Measurements from ENCODE around the gene DAP3. TPM values are rescaled to one million over a fixed set of nuclear protein-coding genes. Genes with fewer than 3 reads are reported as not detected.
A peak's percentile ranks its signal among the peaks of the same experiment; 100 is the strongest.
"Not testable (repeated sequence)": the region's sequence is repeated elsewhere in the genome, so short reads cannot be mapped to it uniquely, and the experiment has no call there.

Gene DAP3
- total RNA-seq, 1 donor from 2014 or later = 63.7 TPM

DNA sequence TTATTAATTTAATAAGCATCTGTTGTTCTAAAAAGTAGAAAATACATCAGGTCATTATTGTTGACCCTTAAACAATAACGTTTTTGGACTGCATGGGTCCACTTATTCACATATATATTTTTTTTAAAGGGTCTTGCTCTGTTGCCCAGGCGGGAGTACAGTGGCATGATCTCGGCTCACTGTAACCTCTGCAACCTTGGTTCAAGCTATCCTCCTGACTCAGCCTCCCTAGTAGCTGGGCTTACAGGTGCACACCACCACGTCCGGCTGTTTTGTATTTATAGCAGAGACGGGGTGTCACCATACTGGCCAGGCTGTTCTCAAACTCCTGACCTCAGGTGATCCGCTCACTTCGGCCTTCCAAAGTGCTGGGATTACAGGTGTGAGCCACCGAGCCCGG lies 53.0 kb downstream of the DAP3 start:
- no peak overlapping the region for H3K27ac ChIP-seq (ENCODE audit: low read depth, low read length)
- no peak overlapping the region for H3K4me3 ChIP-seq (ENCODE audit: low read length in 3 of 3)
- no peaks in the 10 kb centered on the region for H3K27me3 ChIP-seq (ENCODE audit: control insufficient read depth in 3 of 3, insufficient read depth in 3 of 3, low read length in 3 of 3)
- no peaks in the 10 kb centered on the region for H3K9me3 ChIP-seq (ENCODE audit: control insufficient read depth in 3 of 3, low read length in 3 of 3)
- H3K4me1 ChIP-seq (ENCODE audit: control insufficient read depth in 3 of 3, insufficient read depth in 3 of 3, low read length in 3 of 3) = peaks cover 0 to 3% (median 2%) of the 10 kb centered on the region in 3 donors
- peaks cover 9 to 15% (median 9%) of the 10 kb centered on the region in 3 donors for H3K36me3 ChIP-seq (ENCODE audit: control insufficient read depth in 3 of 3, insufficient read depth in 3 of 3, low read length in 3 of 3)
- no peak overlapping the region for H3K9ac ChIP-seq (ENCODE audit: low read depth in 1 of 3, low read length in 3 of 3)

DNA sequence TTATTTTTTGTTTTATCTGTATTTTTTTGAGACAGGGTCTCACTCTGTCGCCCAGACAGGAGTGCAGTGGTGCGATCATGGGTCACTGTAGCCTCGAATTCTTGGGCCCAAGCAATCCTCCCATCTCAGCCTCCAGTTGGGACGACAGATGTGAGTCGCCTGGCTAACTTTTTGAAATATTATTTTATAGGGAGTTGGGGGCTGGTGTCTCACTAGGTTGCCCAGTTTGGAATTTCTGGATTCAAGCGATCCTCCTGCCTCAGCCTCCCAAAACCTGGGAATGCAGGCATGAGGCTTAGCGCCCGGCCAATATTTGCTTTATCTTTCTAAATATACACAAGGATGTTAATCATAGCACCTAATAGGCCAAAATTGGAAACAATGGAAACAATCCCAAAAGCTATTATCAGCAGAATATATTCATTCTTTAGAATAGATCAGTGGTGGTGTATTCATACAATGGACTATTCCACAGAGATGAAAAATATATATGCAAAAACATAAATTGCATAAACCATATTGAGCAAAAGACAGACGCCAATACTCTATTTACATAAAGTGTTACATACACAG lies 55.9 kb downstream of the DAP3 start:
- H3K4me3 ChIP-seq (ENCODE audit: low read length in 3 of 3) = peak overlapping the region; percentile 63 to 87 (median 78)
- peaks cover 0 to 3% (median 2%) of the 10 kb centered on the region in 3 donors for H3K4me1 ChIP-seq (ENCODE audit: control insufficient read depth in 3 of 3, insufficient read depth in 3 of 3, low read length in 3 of 3)
- no peaks in the 10 kb centered on the region for H3K9me3 ChIP-seq (ENCODE audit: control insufficient read depth in 3 of 3, low read length in 3 of 3)
- H3K36me3 ChIP-seq (ENCODE audit: control insufficient read depth in 3 of 3, insufficient read depth in 3 of 3, low read length in 3 of 3) = peaks cover 2 to 8% (median 4%) of the 10 kb centered on the region in 3 donors
- H3K9ac ChIP-seq (ENCODE audit: low read depth in 1 of 3, low read length in 3 of 3) = peak overlapping the region; percentile 69 to 89 (median 77)
- no peaks in the 10 kb centered on the region for H3K27me3 ChIP-seq (ENCODE audit: control insufficient read depth in 3 of 3, insufficient read depth in 3 of 3, low read length in 3 of 3)
- H3K27ac ChIP-seq (ENCODE audit: low read depth, low read length) = peak overlapping the region; percentile 39

DNA sequence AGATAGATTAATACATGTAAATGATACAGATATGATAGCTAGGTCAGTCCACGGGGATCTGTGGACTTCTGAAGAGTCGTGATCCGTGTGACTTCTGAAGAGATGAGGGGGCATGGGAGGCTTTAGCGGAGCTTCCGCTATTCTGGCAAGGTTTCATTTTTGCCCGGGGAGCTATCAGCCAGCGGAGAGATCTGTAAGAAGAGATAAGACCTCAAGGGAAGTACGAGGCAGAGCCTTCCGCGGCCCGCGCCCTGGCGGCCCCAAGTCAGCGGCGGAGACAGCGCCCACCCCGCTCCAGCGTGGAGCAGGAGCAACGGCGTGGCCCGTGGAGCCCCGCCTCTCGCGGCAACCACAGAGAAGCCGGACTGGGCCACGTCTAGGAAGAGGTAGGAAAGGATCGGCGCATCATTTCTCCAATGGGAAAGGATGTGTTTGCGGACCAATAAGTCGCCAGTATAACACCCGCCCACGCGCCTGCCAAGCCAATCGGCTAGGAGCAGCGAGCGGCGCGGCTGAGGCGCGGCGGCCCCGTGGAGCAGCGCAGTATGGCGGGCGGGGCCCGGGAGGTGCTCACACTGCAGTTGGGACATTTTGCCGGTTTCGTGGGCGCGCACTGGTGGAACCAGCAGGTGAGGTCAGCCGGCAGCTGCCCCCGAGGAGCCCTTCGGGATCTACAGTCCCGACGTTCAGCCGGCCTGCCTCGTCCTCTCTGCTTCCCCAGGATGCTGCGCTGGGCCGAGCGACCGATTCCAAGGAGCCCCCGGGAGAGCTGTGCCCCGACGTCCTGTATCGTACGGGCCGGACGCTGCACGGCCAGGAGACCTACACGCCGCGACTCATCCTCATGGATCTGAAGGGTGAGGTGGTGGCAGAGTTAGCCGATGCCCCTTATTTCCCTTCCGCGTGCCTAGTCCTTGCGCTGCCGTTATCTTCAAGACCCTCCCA lies 56.7 kb downstream of the DAP3 start:
- Histone ChIP-seq H3K27ac (ENCODE audit: low read depth, low read length) (peak overlapping the region; percentile 39), H3K9ac (ENCODE audit: low read depth in 1 of 3, low read length in 3 of 3) (peak overlapping the region; percentile 69 to 89 (median 77))

DNA sequence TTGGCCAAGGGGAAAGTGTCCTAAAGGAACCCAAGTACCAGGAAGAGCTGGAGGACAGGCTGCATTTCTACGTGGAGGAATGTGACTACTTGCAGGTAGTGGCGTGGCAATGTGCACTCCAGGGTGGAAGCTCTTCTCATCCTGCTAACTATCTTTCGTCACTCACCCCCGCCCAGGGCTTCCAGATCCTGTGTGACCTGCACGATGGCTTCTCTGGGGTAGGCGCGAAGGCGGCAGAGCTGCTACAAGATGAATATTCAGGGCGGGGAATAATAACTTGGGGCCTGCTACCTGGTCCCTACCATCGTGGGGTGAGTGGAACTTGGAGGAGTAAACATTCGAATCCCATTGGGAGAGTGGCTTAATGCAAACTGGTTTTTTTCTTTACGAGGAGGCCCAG lies 58.7 kb downstream of the DAP3 start:
- not testable (repeated sequence) for H3K27ac ChIP-seq (ENCODE audit: low read depth, low read length); H3K9ac ChIP-seq (ENCODE audit: low read depth in 1 of 3, low read length in 3 of 3); H3K9me3 ChIP-seq (ENCODE audit: control insufficient read depth in 3 of 3, low read length in 3 of 3); H3K27me3 ChIP-seq (ENCODE audit: control insufficient read depth in 3 of 3, insufficient read depth in 3 of 3, low read length in 3 of 3); H3K4me1 ChIP-seq (ENCODE audit: control insufficient read depth in 3 of 3, insufficient read depth in 3 of 3, low read length in 3 of 3); H3K4me3 ChIP-seq (ENCODE audit: low read length in 3 of 3)
- peaks cover 4 to 13% (median 12%) of the 10 kb centered on the region in 3 donors for H3K36me3 ChIP-seq (ENCODE audit: control insufficient read depth in 3 of 3, insufficient read depth in 3 of 3, low read length in 3 of 3)

More for the DNA sequence above, 56.7 kb downstream of the DAP3 start:
- H3K27me3 ChIP-seq (ENCODE audit: control insufficient read depth in 3 of 3, insufficient read depth in 3 of 3, low read length in 3 of 3); H3K9me3 ChIP-seq (ENCODE audit: control insufficient read depth in 3 of 3, low read length in 3 of 3); H3K4me1 ChIP-seq (ENCODE audit: control insufficient read depth in 3 of 3, insufficient read depth in 3 of 3, low read length in 3 of 3); H3K36me3 ChIP-seq (ENCODE audit: control insufficient read depth in 3 of 3, insufficient read depth in 3 of 3, low read length in 3 of 3): not testable (repeated sequence)
- H3K4me3 ChIP-seq (ENCODE audit: low read length in 3 of 3) = peak overlapping the region; percentile 63 to 87 (median 78)

DNA sequence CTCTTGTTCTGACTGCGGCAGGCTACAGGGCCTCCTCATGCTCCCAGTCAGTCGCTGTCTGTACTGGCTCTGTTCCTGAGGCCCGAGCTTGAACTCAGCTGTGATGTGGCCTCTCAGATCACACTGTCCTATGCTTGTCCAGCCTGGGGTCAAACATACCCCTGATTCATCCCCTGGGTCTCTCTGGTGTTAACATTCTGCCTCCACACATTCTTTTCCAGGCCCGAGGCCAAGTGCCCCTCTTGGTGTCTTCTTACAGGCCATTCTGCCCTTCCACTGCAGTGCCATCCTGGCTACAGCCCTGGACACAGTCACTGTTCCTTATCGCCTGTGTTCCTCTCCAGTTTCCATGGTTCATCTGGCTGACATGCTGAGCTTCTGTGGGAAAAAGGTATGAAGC lies 59.2 kb downstream of the DAP3 start:
- not testable (repeated sequence) for H3K27me3 ChIP-seq (ENCODE audit: control insufficient read depth in 3 of 3, insufficient read depth in 3 of 3, low read length in 3 of 3); H3K27ac ChIP-seq (ENCODE audit: low read depth, low read length); H3K9me3 ChIP-seq (ENCODE audit: control insufficient read depth in 3 of 3, low read length in 3 of 3); H3K9ac ChIP-seq (ENCODE audit: low read depth in 1 of 3, low read length in 3 of 3); H3K4me1 ChIP-seq (ENCODE audit: control insufficient read depth in 3 of 3, insufficient read depth in 3 of 3, low read length in 3 of 3); H3K4me3 ChIP-seq (ENCODE audit: low read length in 3 of 3)
- H3K36me3 ChIP-seq (ENCODE audit: control insufficient read depth in 3 of 3, insufficient read depth in 3 of 3, low read length in 3 of 3) = peaks cover 8 to 17% (median 17%) of the 10 kb centered on the region in 3 donors

DNA sequence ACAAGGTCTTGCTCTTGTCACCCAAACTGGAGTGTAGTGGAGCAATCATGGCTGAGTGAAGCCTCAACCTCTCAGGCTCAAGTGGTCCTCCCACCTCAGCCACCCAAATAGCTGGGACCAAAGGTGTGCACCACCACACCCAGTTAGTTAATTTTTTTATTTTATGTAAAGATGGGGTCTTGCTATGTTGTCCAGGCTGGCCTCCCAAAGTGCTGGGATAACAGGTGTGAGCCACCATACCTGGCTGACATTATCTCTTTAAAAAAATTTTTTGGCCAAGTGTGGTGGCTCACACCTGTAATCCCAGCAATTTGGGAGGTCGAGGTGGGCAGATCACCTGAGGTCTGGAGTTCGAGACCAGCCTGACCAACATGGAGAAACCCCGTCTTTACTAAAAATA lies 70.1 kb downstream of the DAP3 start:
- not testable (repeated sequence) for H3K27me3 ChIP-seq (ENCODE audit: control insufficient read depth in 3 of 3, insufficient read depth in 3 of 3, low read length in 3 of 3)

DNA sequence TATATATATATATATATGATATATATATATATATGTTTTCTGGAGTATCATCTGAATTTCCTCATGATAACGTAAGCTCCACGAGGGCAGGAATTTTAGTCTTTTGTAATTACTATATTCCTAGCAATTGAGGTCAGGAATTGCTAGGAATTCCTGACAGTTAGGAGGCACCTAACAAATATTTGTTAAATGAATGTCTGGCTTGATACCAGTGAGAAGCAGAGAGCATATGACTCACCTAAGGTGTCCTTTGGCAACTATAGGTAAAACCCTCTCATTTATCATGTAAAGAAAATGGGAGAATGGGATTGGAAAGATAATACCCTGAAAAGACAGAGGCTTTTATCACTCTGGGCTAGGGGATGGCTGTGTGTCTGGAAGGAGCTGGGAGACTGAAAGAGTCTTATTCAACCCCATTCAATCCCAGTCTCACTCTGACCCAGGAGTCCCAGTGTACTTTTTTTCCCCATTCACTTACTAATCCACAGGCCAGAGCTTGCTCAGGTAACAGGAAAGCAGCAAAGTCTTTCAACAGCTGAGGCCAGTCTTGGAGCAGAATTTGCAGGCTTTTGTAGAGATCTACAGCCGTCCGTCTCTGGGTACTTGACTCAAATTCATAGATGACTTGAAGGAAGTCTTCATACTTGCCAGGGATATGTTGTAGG lies 71.2 kb downstream of the DAP3 start:
- no peak overlapping the region for H3K27ac ChIP-seq (ENCODE audit: low read depth, low read length)
- H3K4me1 ChIP-seq (ENCODE audit: control insufficient read depth in 3 of 3, insufficient read depth in 3 of 3, low read length in 3 of 3) = no peaks in the 10 kb centered on the region
- H3K4me3 ChIP-seq (ENCODE audit: low read length in 3 of 3) = no peak overlapping the region
- H3K9me3 ChIP-seq (ENCODE audit: control insufficient read depth in 3 of 3, low read length in 3 of 3) = no peaks in the 10 kb centered on the region
- no peak overlapping the region for H3K9ac ChIP-seq (ENCODE audit: low read depth in 1 of 3, low read length in 3 of 3)
- peaks cover 37 to 66% (median 58%) of the 10 kb centered on the region in 3 donors for H3K36me3 ChIP-seq (ENCODE audit: control insufficient read depth in 3 of 3, insufficient read depth in 3 of 3, low read length in 3 of 3)
- H3K27me3 ChIP-seq (ENCODE audit: control insufficient read depth in 3 of 3, insufficient read depth in 3 of 3, low read length in 3 of 3) = no peaks in the 10 kb centered on the region

More for the DNA sequence above, 70.1 kb downstream of the DAP3 start:
- not testable (repeated sequence) for H3K9ac ChIP-seq (ENCODE audit: low read depth in 1 of 3, low read length in 3 of 3); H3K27ac ChIP-seq (ENCODE audit: low read depth, low read length); H3K4me1 ChIP-seq (ENCODE audit: control insufficient read depth in 3 of 3, insufficient read depth in 3 of 3, low read length in 3 of 3); H3K4me3 ChIP-seq (ENCODE audit: low read length in 3 of 3); H3K9me3 ChIP-seq (ENCODE audit: control insufficient read depth in 3 of 3, low read length in 3 of 3)
- peaks cover 37 to 65% (median 56%) of the 10 kb centered on the region in 3 donors for H3K36me3 ChIP-seq (ENCODE audit: control insufficient read depth in 3 of 3, insufficient read depth in 3 of 3, low read length in 3 of 3)

DNA sequence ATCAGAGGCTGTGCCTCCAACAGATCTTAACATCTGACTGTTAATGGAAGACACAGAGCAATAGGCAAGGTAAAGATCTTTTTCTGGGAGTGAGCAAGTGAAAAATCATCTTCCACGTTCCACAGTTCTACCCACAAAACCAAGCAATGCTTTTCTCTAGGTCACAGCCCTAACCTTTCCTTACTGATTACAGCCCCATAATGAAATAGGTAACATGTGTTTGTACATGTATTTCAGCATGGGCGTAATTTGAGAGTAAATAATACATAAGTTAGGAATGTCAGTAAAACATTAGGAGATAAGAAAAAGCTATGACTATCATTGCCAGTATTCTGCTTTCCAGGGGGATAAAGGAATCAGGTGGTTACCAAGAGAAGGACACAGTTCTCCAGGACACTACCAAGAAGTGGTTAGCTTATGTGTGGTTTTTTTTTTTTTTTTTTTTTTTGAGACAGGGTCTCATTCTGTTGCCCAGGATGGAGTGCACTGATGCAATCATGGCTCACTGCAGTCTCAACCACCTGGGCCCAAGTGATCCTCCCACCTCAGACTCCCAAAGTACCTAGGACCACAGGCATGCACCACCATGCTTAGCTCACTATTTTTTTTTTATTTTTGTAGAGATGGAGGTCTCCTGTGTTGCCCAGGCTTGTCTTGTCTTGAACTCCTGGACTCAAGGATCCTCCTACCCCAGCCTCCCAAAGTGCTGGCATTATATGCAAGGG lies 72.0 kb downstream of the DAP3 start:
- H3K27me3 ChIP-seq (ENCODE audit: control insufficient read depth in 3 of 3, insufficient read depth in 3 of 3, low read length in 3 of 3) = no peaks in the 10 kb centered on the region
- H3K4me3 ChIP-seq (ENCODE audit: low read length in 3 of 3) = no peak overlapping the region
- H3K36me3 ChIP-seq (ENCODE audit: control insufficient read depth in 3 of 3, insufficient read depth in 3 of 3, low read length in 3 of 3) = peaks cover 44 to 69% (median 60%) of the 10 kb centered on the region in 3 donors
- no peaks in the 10 kb centered on the region for H3K4me1 ChIP-seq (ENCODE audit: control insufficient read depth in 3 of 3, insufficient read depth in 3 of 3, low read length in 3 of 3)
- no peak overlapping the region for H3K27ac ChIP-seq (ENCODE audit: low read depth, low read length)
- H3K9ac ChIP-seq (ENCODE audit: low read depth in 1 of 3, low read length in 3 of 3) = no peak overlapping the region
- no peaks in the 10 kb centered on the region for H3K9me3 ChIP-seq (ENCODE audit: control insufficient read depth in 3 of 3, low read length in 3 of 3)

DNA sequence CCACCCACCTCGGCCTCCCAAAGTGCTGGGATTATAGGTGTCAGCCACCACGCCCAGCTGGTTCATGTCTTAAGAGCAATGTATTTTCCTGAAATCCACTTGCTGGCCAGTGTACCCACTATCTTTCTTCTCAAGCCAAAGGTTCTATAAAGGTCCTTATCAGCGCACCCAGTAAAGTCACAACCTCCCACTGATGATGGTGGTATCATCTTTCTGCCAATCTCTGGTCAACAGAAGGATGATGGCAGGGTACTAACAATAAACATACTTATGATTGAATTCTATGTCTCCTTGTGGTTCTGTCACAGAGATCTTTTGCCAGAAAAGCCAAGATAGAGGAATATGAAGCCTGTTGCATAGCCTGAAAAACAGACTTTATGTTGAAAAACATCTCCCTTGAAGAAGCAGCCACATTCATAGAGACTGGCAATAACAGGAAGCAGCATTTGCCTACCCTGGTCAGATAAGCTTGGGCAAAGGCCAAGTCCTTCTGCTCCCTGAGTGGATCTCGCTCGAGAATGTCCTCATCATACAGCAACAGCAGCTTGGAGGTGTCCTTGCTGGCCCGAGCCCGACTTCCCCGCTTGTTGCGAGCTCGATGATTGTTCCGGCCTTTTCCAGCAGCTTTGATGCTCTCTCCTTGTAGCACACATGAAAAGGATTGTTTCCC lies 73.0 kb downstream of the DAP3 start:
- Histone ChIP-seq H3K4me1 (ENCODE audit: control insufficient read depth in 3 of 3, insufficient read depth in 3 of 3, low read length in 3 of 3) (no peaks in the 10 kb centered on the region), H3K27ac (ENCODE audit: low read depth, low read length) (no peak overlapping the region), H3K4me3 (ENCODE audit: low read length in 3 of 3) (no peak overlapping the region), H3K9me3 (ENCODE audit: control insufficient read depth in 3 of 3, low read length in 3 of 3) (no peaks in the 10 kb centered on the region), H3K9ac (ENCODE audit: low read depth in 1 of 3, low read length in 3 of 3) (no peak overlapping the region), H3K27me3 (ENCODE audit: control insufficient read depth in 3 of 3, insufficient read depth in 3 of 3, low read length in 3 of 3) (no peaks in the 10 kb centered on the region), H3K36me3 (ENCODE audit: control insufficient read depth in 3 of 3, insufficient read depth in 3 of 3, low read length in 3 of 3) (peaks cover 40 to 67% (median 61%) of the 10 kb centered on the region in 3 donors)
